GM23338 (cell line): ENCODE measurements around the gene OR1I1. TPM values are rescaled to one million over a fixed set of nuclear protein-coding genes. Genes with fewer than 3 reads are reported as not detected.

Experiments used
- ATAC-seq: fragments of 200-7000 bp; cut with Tn5 transposase; 3 replicates; pipeline ENCODE4 v1.9.1; 2020
- DNase-seq: peaks from one replicate; pipeline ENCODE4 v3.0.0-alpha.2; 2015; ENCODE audit warnings: low spot score
- H2AFZ ChIP-seq: fragments of 200-600 bp; sonication (generic); 2 replicates; pipeline ENCODE4 v1.8.0; 2016; ENCODE audit warnings: antibody characterized with exemption, mild to moderate bottlenecking, moderate library complexity
- H3F3A ChIP-seq: fragments of 200-600 bp; sonication (generic); replicated peaks from 2 replicates; pipeline ENCODE4 v1.8.0; 2017; ENCODE audit warnings: antibody characterized with exemption, mixed run types, low read depth
- H3K27ac ChIP-seq: fragments of 200-600 bp; sonication (generic); 2 replicates; pipeline ENCODE4 v1.6.1; 2016; ENCODE audit warnings: low read depth
- H3K27me3 ChIP-seq: fragments of 200-600 bp; sonication (generic); 2 replicates; pipeline ENCODE4 v1.8.0; 2016; ENCODE audit warnings: mild to moderate bottlenecking, mixed run types, moderate library complexity; ENCODE audit not compliant: insufficient read depth
- H3K36me3 ChIP-seq: fragments of 200-600 bp; sonication (generic); 2 replicates; pipeline ENCODE4 v1.8.0; 2016; ENCODE audit warnings: mild to moderate bottlenecking; ENCODE audit not compliant: insufficient read depth
- H3K4me1 ChIP-seq: fragments of 200-600 bp; sonication (generic); 2 replicates; pipeline ENCODE4 v1.8.0; 2016; ENCODE audit warnings: mild to moderate bottlenecking, moderate library complexity; ENCODE audit not compliant: insufficient read depth
- H3K4me2 ChIP-seq: fragments of 200-600 bp; sonication (generic); 2 replicates; pipeline ENCODE4 v1.7.1; 2017; ENCODE audit warnings: mixed run types
- H3K4me3 ChIP-seq: fragments of 200-600 bp; sonication (generic); 2 replicates; pipeline ENCODE4 v1.6.1; 2016; ENCODE audit warnings: mixed run types
- H3K79me2 ChIP-seq: fragments of 200-600 bp; sonication (generic); replicated peaks from 2 replicates; pipeline ENCODE4 v1.8.0; 2017; ENCODE audit warnings: mild to moderate bottlenecking; ENCODE audit not compliant: insufficient read depth
- H3K9me2 ChIP-seq: fragments of 200-600 bp; sonication (generic); 2 replicates; pipeline ENCODE4 v1.8.0; 2017; ENCODE audit not compliant: insufficient read depth
- H4K20me1 ChIP-seq: fragments of 200-600 bp; sonication (generic); replicated peaks from 2 replicates; pipeline ENCODE4 v1.8.0; 2017; ENCODE audit warnings: mild to moderate bottlenecking; ENCODE audit not compliant: insufficient read depth
- H3K27ac Mint-ChIP-seq: 2 replicates; pipeline ENCODE4 v1.8.0; 2020; ENCODE audit warnings: inconsistent platforms, mild to moderate bottlenecking, moderate library complexity, mixed read lengths
- H3K27me3 Mint-ChIP-seq: 3 replicates; pipeline ENCODE4 v1.8.0; 2022; ENCODE audit warnings: low read depth, mild to moderate bottlenecking, moderate library complexity, mixed read lengths, inconsistent platforms; ENCODE audit not compliant: insufficient read depth, poor library complexity
- H3K36me3 Mint-ChIP-seq: 3 replicates; pipeline ENCODE4 v1.8.0; 2021; ENCODE audit warnings: low read depth, mild to moderate bottlenecking, inconsistent platforms, moderate library complexity, mixed read lengths
- H3K4me1 Mint-ChIP-seq: 3 replicates; pipeline ENCODE4 v1.8.0; 2020; ENCODE audit warnings: mild to moderate bottlenecking, inconsistent platforms, mixed read lengths
- H3K4me3 Mint-ChIP-seq: 3 replicates; pipeline ENCODE4 v1.8.0; 2021; ENCODE audit warnings: moderate library complexity, mild to moderate bottlenecking, inconsistent platforms, mixed read lengths
- H3K9me3 Mint-ChIP-seq: 3 replicates; pipeline ENCODE4 v1.8.0; 2020; ENCODE audit warnings: moderate library complexity, mild to moderate bottlenecking, inconsistent platforms, mixed read lengths
- CREB1 ChIP-seq: fragments of 250-450 bp; sonication (Bioruptor Pico); IDR thresholded peaks from 2 replicates; pipeline ENCODE4 v1.5.0; 2020; ENCODE audit warnings: low read depth, mild to moderate bottlenecking, moderate library complexity
- EZH2phosphoT487 ChIP-seq: fragments of 200-600 bp; sonication (generic); IDR thresholded peaks from one replicate; pipeline ENCODE4 v1.8.1; 2018; ENCODE audit warnings: antibody characterized with exemption; ENCODE audit not compliant: unreplicated experiment
- JUNB ChIP-seq: IDR thresholded peaks from one replicate; pipeline ENCODE4 v1.6.1; 2016; ENCODE audit warnings: antibody characterized with exemption; ENCODE audit not compliant: unreplicated experiment
- NANOG ChIP-seq: IDR thresholded peaks from 2 replicates; pipeline ENCODE4 v1.6.1; 2016; ENCODE audit warnings: antibody characterized with exemption, borderline replicate concordance
- POLR2AphosphoS5 ChIP-seq: IDR thresholded peaks from 2 replicates; pipeline ENCODE4 v1.6.1; 2016; ENCODE audit warnings: antibody characterized with exemption, low read depth
- STAT1 ChIP-seq: IDR thresholded peaks from one replicate; pipeline ENCODE4 v1.6.1; 2016; ENCODE audit warnings: antibody characterized with exemption; ENCODE audit not compliant: unreplicated experiment
- polyA plus RNA-seq: library from polyadenylated mRNA; unstranded; fragments of >200 nt; fragmentation: Nextera tagmentation; extraction: Ambion mirVana; gene quantifications from 2 replicates; pipeline ENCODE4 v1.2.1, GENCODE V29; 2016
- total RNA-seq: library from RNA; depleted of rRNA; stranded (reverse); fragments of >200 nt; shearing (Covaris generic); gene quantifications from 2 replicates; pipeline ENCODE4 v1.2.3, GENCODE V29; 2014
- TF ChIP-seq, protein P1 (sequence below): fragments of 250-450 bp; sonication (Bioruptor Pico); IDR thresholded peaks from 2 replicates; pipeline ENCODE4 v1.5.0; 2020; ENCODE audit warnings: mild to moderate bottlenecking, moderate library complexity
- TF ChIP-seq, protein P2 (sequence below): IDR thresholded peaks from 2 replicates; pipeline ENCODE4 v1.6.1; 2016; ENCODE audit warnings: antibody characterized with exemption

Gene OR1I1
- total and polyA plus RNA-seq, 2 experiments from 2014 or later = not detected

DNA sequence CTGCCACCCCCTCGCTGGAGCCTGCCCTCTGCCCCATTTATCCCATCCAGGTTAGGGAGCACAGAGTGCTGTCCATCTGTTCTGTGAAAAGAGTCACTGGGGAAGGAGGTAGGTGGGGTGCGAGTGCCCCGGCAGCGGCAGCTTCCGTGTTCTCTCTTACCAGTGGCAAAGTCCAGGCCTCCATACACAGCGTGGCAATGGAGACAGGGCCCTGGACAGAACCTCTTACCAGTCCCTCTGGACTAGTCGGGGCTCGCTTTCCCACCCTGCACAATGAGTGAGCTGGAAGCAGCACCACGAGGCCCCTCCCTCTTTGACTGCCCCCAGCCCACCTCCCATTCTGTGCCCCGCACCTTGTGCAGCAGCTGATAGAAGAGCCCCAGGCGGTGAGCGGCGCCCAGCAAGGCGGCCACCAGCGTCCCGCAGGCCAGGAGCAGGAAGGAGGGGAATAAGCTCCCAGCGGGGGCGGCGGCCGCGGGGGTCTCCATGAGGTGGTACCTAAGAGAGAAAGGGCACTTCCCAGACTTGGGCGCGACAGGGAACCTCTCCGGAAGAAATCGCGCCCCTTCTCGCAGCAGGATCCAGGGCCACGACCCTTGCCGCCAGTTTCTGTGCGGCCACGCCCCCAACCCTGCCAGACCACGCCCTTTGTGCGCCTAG, 42.7 kb downstream of the OR1I1 start (continued):
- TF ChIP-seq, protein P1, sequence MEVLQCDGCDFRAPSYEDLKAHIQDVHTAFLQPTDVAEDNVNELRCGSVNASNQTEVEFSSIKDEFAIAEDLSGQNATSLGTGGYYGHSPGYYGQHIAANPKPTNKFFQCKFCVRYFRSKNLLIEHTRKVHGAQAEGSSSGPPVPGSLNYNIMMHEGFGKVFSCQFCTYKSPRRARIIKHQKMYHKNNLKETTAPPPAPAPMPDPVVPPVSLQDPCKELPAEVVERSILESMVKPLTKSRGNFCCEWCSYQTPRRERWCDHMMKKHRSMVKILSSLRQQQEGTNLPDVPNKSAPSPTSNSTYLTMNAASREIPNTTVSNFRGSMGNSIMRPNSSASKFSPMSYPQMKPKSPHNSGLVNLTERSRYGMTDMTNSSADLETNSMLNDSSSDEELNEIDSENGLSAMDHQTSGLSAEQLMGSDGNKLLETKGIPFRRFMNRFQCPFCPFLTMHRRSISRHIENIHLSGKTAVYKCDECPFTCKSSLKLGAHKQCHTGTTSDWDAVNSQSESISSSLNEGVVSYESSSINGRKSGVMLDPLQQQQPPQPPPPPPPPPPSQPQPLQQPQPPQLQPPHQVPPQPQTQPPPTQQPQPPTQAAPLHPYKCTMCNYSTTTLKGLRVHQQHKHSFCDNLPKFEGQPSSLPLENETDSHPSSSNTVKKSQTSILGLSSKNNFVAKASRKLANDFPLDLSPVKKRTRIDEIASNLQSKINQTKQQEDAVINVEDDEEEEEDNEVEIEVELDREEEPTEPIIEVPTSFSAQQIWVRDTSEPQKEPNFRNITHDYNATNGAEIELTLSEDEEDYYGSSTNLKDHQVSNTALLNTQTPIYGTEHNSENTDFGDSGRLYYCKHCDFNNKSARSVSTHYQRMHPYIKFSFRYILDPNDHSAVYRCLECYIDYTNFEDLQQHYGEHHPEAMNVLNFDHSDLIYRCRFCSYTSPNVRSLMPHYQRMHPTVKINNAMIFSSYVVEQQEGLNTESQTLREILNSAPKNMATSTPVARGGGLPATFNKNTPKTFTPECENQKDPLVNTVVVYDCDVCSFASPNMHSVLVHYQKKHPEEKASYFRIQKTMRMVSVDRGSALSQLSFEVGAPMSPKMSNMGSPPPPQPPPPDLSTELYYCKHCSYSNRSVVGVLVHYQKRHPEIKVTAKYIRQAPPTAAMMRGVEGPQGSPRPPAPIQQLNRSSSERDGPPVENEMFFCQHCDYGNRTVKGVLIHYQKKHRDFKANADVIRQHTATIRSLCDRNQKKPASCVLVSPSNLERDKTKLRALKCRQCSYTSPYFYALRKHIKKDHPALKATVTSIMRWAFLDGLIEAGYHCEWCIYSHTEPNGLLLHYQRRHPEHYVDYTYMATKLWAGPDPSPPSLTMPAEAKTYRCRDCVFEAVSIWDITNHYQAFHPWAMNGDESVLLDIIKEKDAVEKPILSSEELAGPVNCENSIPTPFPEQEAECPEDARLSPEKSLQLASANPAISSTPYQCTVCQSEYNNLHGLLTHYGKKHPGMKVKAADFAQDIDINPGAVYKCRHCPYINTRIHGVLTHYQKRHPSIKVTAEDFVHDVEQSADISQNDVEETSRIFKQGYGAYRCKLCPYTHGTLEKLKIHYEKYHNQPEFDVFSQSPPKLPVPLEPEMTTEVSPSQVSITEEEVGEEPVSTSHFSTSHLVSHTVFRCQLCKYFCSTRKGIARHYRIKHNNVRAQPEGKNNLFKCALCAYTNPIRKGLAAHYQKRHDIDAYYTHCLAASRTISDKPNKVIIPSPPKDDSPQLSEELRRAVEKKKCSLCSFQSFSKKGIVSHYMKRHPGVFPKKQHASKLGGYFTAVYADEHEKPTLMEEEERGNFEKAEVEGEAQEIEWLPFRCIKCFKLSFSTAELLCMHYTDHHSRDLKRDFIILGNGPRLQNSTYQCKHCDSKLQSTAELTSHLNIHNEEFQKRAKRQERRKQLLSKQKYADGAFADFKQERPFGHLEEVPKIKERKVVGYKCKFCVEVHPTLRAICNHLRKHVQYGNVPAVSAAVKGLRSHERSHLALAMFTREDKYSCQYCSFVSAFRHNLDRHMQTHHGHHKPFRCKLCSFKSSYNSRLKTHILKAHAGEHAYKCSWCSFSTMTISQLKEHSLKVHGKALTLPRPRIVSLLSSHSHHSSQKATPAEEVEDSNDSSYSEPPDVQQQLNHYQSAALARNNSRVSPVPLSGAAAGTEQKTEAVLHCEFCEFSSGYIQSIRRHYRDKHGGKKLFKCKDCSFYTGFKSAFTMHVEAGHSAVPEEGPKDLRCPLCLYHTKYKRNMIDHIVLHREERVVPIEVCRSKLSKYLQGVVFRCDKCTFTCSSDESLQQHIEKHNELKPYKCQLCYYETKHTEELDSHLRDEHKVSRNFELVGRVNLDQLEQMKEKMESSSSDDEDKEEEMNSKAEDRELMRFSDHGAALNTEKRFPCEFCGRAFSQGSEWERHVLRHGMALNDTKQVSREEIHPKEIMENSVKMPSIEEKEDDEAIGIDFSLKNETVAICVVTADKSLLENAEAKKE = no peak
- no peak for TF ChIP-seq STAT1
- TF ChIP-seq POLR2AphosphoS5 = no peak
- TF ChIP-seq NANOG = no peak

DNA sequence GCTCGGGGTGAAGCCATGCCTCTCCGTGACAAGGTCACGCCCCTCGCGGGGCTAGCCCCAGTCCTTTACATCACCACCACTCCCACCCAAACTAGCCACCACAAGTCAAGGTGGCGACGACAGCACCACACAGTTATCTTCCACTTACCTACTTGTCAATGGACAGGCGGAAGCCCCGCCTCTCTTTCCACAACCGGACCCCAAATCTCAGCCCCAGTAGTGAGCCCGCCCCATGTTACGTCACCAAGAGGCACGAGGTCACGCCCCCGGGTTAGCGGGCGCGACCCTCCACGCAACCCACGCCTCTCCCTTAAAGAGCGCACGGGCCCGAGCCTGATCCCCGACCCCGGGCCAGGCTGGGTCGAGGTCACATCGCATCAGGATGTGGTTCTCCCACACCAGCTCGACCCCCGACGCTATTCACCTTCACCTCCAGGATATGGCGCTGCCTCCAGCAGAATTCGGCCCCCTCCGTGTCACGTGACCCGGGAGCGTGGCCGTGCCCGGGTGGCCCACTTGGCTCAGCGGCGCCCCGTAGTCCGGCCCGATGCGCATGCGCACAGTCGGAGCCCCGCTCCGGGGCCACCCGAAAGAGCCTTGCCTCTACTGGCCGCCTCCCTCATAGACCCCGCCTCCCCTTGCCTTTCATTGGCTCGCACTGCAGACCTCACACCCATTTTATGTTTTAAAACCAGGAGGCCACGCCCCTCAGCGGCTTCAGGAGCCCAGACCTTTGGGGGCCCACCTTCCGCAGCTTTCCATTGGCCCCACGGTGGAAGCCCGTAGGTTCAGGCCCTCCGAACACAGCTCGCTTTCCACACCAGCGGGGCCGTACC, 43.4 kb downstream of the OR1I1 start:
- Histone ChIP-seq H3F3A (0 out of 2 replicates have a peak, but pooled peaks cover 6% of the 10 kb centered on the region), H3K79me2 (peaks cover 10% of the 10 kb centered on the region), H3K4me1 (0 out of 2 replicates have a peak, but pooled peaks cover 3% of the 10 kb centered on the region), H3K9me2 (no peaks in the 10 kb centered on the region), H3K27me3 (no peaks in the 10 kb centered on the region), H3K4me3 (peak overlapping the region; percentile 85), H3K4me2 (peak overlapping the region; percentile 90), H3K27ac (peak overlapping the region; percentile 95), H3K36me3 (no peaks in the 10 kb centered on the region), H4K20me1 (no peaks in the 10 kb centered on the region), H2AFZ (peak overlapping the region; percentile 98)
- Mint-ChIP-seq H3K36me3 (peaks cover 20% of the 10 kb centered on the region), H3K4me3 (peak overlapping the region; percentile 93), H3K9me3 (no peaks in the 10 kb centered on the region; the same call in 2 of the 3 replicates), H3K4me1 (peaks cover 6% of the 10 kb centered on the region; the same call in 1 of the 3 replicates), H3K27ac (peak overlapping the region; percentile 99), H3K27me3 (peaks cover 31% of the 10 kb centered on the region)
- no peak for TF ChIP-seq EZH2phosphoT487
- no peak for TF ChIP-seq JUNB
- TF ChIP-seq CREB1 (CRISPR knock-in tag) = peak; percentile 87
- peak; percentile 71; the same call in 1 of the 2 replicates for TF ChIP-seq POLR2AphosphoS5
- TF ChIP-seq, protein P2, sequence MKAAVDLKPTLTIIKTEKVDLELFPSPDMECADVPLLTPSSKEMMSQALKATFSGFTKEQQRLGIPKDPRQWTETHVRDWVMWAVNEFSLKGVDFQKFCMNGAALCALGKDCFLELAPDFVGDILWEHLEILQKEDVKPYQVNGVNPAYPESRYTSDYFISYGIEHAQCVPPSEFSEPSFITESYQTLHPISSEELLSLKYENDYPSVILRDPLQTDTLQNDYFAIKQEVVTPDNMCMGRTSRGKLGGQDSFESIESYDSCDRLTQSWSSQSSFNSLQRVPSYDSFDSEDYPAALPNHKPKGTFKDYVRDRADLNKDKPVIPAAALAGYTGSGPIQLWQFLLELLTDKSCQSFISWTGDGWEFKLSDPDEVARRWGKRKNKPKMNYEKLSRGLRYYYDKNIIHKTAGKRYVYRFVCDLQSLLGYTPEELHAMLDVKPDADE = peak; percentile 38; the same call in 1 of the 2 replicates
- peak; percentile 100 for DNase-seq
- ATAC-seq = peak; percentile 89
